Mesodermal cell (in vitro differentiated cells): Measurements from ENCODE around the gene FLT4. TPM values are rescaled to one million over a fixed set of nuclear protein-coding genes. Genes with fewer than 3 reads are reported as not detected.
A peak's percentile ranks its signal among the peaks of the same experiment; 100 is the strongest.
"Not testable (repeated sequence)": the region's sequence is repeated elsewhere in the genome, so short reads cannot be mapped to it uniquely, and the experiment has no call there.

ENCODE experiments used
- H3K27ac ChIP-seq: 2 replicates; pipeline ENCODE4 v1.7.0; 2013; ENCODE audit warnings: mild to moderate bottlenecking, low read depth, low read length, moderate library complexity; ENCODE audit not compliant: severe bottlenecking
- H3K36me3 ChIP-seq: 2 replicates; pipeline ENCODE4 v1.7.1; 2013; ENCODE audit warnings: mild to moderate bottlenecking, low read length, moderate library complexity; ENCODE audit not compliant: control insufficient read depth, insufficient read depth
- H3K4me1 ChIP-seq: one replicate; pipeline ENCODE4 v1.7.1; 2013; ENCODE audit warnings: mild to moderate bottlenecking, low read length; ENCODE audit not compliant: insufficient read depth, control insufficient read depth, poor library complexity, severe bottlenecking
- H3K4me3 ChIP-seq: 2 replicates; pipeline ENCODE4 v1.7.0; 2013; ENCODE audit warnings: low read length, control low read depth, mild to moderate bottlenecking; ENCODE audit not compliant: insufficient read depth, poor library complexity, severe bottlenecking; ENCODE audit errors: extremely low read depth
- H3K9me3 ChIP-seq: 2 replicates; pipeline ENCODE4 v1.7.1; 2013; ENCODE audit warnings: mild to moderate bottlenecking, low read length, moderate library complexity; ENCODE audit not compliant: control insufficient read depth
- WGBS, 2 experiments: methylation state at CpG; one replicate each; pipeline ENCODE4 v1.1.5; 2013; ENCODE audit warnings: missing lambda C conversion rate in 2 of 2; ENCODE audit not compliant: insufficient coverage in 2 of 2; 5-methylcytosine and 5-hydroxymethylcytosine counted together
- polyA plus RNA-seq, 2 experiments: library from polyadenylated mRNA; stranded (reverse); fragments of 50-300 nt; gene quantifications; one replicate each; pipeline ENCODE4 v1.2.3, GENCODE V29; 2013

FLT4 gene
- 20.2 TPM for polyA plus RNA-seq (2013, experiment 1 of 2)
- 11.8 TPM for polyA plus RNA-seq (2013, experiment 2 of 2)

DNA sequence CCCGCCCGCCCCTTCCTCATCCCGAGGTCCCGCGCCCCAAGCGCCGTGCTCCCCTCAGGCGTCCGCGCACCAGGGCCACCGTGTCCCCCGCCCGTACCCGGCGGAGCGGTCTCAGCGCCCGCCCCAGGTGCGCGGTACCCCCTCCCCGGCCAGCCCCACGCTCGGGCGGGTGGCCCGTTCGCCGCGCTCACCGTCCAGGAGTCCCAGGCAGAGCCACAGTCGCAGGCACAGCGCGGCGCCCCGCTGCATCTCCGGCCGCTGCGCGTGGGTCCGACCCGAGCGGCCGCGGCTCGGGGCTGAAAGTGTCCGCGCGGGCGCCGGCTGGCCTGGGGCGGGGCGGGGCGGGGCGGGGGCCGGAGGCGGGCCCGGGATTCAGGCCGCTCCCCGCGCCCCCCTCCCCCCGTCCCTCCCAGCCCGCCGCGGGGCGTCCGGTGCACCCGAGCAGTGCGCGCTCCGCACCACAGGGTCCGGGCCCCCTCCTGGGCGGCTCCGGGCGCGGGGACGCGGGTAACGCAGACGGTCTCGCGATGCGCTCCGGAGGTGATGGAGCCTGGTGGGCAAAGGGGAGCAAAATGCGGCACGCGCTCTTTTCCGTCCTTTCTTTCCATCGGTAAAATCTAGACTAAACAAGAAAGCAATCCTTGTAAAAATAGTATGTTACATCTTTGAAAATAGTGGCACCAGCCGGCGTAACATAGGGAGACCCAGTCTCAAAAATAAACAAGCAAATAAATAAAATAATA, at the start of gene FLT4:
TSS of gene FLT4 (minus strand) at position 304 of the 743 bp plus-strand sequence. CDS start at position 249, 55 bp downstream.
- Histone ChIP-seq H3K27ac (no peak within 1 kb of the TSS), H3K9me3 (no peaks in the 10 kb centered on the region), H3K4me1 (no peaks in the 10 kb centered on the region), H3K4me3 (peak within 1 kb of the TSS; percentile 41), H3K36me3 (no peaks in the 10 kb centered on the region)
- 0% methylated on average over 22 to 33 of the region's 89 CpGs for WGBS, 2 experiments

- Histone ChIP-seq H3K9me3 (no peaks in the 10 kb centered on the region), H3K36me3 (no peaks in the 10 kb centered on the region), H3K4me3 (no peak overlapping the region), H3K27ac (no peak overlapping the region), H3K4me1 (no peaks in the 10 kb centered on the region)
- no CpG with 5 or more reads among the region's 1 CpG for WGBS, 2 experiments
Observed at GRCh38 chr5:180699042-180699441, 49.6 kb upstream of the FLT4 start.

DNA sequence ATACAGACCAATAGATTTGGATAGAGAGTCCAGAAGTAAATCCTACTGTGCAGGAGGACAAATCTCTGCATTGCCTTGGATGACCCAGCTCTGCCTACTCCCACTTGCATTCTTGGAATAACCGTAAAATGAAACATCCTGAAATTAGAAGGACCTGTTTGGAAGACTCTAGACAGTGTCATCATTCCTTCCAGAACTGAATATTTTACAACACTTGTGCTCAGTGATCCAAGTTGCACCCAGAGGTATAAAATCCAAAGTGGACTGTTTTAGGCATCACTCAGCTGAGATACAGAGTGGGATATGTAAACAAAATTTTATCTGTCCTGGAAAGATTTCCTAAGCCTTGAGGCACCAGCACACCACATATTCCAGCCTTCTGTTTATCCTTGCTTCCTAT, 46.7 kb upstream of the FLT4 start:
- Histone ChIP-seq H3K27ac (no peak overlapping the region), H3K4me1 (no peaks in the 10 kb centered on the region), H3K36me3 (no peaks in the 10 kb centered on the region), H3K9me3 (no peaks in the 10 kb centered on the region), H3K4me3 (no peak overlapping the region)
- WGBS, 2 experiments, result 83 to 91% methylated on average over 1 of the region's 1 CpG

GRCh38 chr5:180692429-180692828, 43.0 kb upstream of the FLT4 start:
- Histone ChIP-seq H3K27ac (no peak overlapping the region), H3K36me3 (no peaks in the 10 kb centered on the region), H3K4me3 (no peak overlapping the region), H3K9me3 (no peaks in the 10 kb centered on the region), H3K4me1 (no peaks in the 10 kb centered on the region)
- 74 to 95% methylated on average over 2 to 3 of the region's 3 CpGs for WGBS, 2 experiments

- 89 to 92% methylated on average over 6 of the region's 6 CpGs for WGBS, 2 experiments
- Histone ChIP-seq H3K36me3 (no peaks in the 10 kb centered on the region), H3K4me1 (no peaks in the 10 kb centered on the region), H3K9me3 (no peaks in the 10 kb centered on the region), H3K4me3 (no peak overlapping the region), H3K27ac (no peak overlapping the region)
Observed at GRCh38 chr5:180691046-180691445, 41.6 kb upstream of the FLT4 start.

GRCh38 chr5:180690562-180690961, 41.2 kb upstream of the FLT4 start:
- Histone ChIP-seq H3K4me3 (no peak overlapping the region), H3K9me3 (no peaks in the 10 kb centered on the region), H3K27ac (no peak overlapping the region), H3K4me1 (no peaks in the 10 kb centered on the region), H3K36me3 (no peaks in the 10 kb centered on the region)
- WGBS, 2 experiments, result 80 to 90% methylated on average over 4 of the region's 6 CpGs

- 50 to 90% methylated on average over 1 to 4 of the region's 7 CpGs for WGBS, 2 experiments
- Histone ChIP-seq H3K27ac (no peak overlapping the region), H3K9me3 (no peaks in the 10 kb centered on the region), H3K4me1 (no peaks in the 10 kb centered on the region), H3K4me3 (no peak overlapping the region), H3K36me3 (no peaks in the 10 kb centered on the region)
Observed at GRCh38 chr5:180689775-180690174, 40.4 kb upstream of the FLT4 start.

DNA sequence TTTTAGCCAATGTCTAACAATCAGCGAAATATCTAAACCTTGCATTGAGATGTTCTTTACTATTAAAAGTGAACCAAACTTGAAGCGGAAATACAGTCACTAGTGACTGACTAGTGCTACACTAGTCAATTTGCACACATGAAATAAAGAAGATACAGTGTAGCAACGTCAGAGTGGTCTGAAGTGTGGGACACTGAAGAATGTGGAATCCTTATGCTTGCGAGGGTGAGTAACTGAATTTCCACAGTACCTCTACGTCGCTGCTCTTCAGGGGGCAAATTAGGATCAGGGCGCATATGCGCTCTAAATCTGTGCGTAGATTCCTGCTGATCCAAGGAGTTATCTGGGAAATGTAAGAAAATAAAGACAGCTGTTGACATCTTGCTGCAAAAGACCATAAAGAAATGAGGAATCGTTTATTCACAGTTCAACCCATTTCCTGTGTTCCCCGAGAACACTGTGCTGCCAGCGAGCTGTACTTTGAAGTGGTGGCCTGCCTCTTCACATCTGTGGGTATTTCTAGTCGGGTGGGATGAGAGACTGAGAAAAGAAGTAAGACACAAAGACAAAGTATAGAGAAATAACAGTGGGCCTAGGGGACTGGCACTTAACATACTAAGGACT, 39.8 kb upstream of the FLT4 start:
- Histone ChIP-seq H3K36me3 (no peaks in the 10 kb centered on the region), H3K9me3 (no peaks in the 10 kb centered on the region), H3K27ac (no peak overlapping the region), H3K4me1 (no peaks in the 10 kb centered on the region), H3K4me3 (no peak overlapping the region)
- WGBS, 2 experiments, result 58 to 63% methylated on average over 8 to 10 of the region's 13 CpGs

DNA sequence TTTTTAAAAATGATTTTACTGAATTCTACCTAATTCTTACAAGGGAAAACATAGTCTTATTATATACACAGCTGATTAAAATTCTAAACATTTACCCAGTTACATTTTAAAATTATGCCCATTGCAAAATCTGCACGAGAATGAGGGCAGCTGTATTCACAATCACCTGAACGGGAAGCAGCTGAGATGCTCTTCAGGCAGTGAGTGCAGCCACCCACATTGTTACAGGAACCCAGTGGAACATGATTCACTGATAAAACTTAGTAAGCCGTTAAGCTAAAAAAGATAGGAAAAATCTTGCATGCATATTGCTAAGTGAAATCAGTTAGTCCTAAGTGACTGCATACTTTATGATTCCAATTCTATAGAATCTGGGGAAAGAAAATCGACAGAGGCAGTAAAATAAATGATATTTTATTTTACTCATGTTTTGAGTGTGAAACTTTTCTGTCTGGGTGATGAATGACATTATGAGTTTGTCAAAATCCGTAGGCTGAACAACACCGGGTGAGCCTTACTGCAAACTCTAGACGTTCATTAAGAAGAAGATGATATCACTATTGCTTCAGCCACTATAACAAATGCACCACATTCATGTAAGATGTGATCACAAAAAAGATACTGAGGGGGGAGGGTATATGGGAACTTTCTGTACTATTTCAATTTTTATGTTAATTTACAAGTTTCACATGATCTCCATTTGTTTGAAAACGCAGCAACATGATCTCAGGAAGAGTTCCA, 39.1 kb upstream of the FLT4 start:
- Histone ChIP-seq H3K27ac (no peak overlapping the region), H3K4me3 (no peak overlapping the region), H3K4me1 (no peaks in the 10 kb centered on the region), H3K36me3 (no peaks in the 10 kb centered on the region), H3K9me3 (no peaks in the 10 kb centered on the region)
- 67 to 82% methylated on average over 2 to 3 of the region's 8 CpGs for WGBS, 2 experiments

GRCh38 chr5:180686799-180687198, 37.4 kb upstream of the FLT4 start:
- H3K36me3 ChIP-seq, H3K27ac ChIP-seq, H3K4me3 ChIP-seq, H3K4me1 ChIP-seq, H3K9me3 ChIP-seq: not testable (repeated sequence)
- WGBS, 2 experiments, result 83 to 93% methylated on average over 8 to 12 of the region's 12 CpGs
